OCI-LY1 (cell line): ENCODE measurements around the gene CACUL1.

ENCODE experiments used
- EZH2 ChIP-seq: fragments of 200-600 bp; sonication (generic), shearing (Covaris generic); IDR thresholded peaks from 2 replicates; pipeline ENCODE4 v1.8.0; 2017; ENCODE audit warnings: borderline replicate concordance, mixed run types, mild to moderate bottlenecking, antibody characterized with exemption, low read length, moderate library complexity, mixed read lengths
- TF ChIP-seq, protein P1 (sequence below): fragments of 200-600 bp; sonication (generic), shearing (Covaris generic); IDR thresholded peaks from 2 replicates; pipeline ENCODE4 v1.5.1; 2017; ENCODE audit warnings: mild to moderate bottlenecking, antibody characterized with exemption, low read length, moderate library complexity, mixed read lengths

DNA sequence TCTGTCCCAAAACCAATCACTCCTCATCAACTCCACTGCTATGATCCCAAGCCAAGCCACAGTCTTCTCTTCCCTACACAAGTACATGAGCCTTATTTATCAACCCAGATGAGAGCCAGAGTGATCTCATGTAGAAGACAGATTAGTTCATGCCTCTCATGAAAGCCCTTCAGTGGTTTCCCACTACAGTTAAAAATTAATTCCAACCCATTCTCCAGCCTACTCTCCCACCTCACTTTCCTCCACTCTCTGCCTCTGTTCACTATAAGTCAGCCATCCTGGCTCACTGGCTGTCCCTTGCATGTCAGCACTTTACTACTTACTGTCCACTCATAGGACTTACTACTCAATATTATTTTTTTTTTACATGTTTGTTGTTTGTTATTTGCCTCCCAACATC, 67.3 kb downstream of the CACUL1 start:
- no peak for TF ChIP-seq EZH2
- TF ChIP-seq, protein P1, sequence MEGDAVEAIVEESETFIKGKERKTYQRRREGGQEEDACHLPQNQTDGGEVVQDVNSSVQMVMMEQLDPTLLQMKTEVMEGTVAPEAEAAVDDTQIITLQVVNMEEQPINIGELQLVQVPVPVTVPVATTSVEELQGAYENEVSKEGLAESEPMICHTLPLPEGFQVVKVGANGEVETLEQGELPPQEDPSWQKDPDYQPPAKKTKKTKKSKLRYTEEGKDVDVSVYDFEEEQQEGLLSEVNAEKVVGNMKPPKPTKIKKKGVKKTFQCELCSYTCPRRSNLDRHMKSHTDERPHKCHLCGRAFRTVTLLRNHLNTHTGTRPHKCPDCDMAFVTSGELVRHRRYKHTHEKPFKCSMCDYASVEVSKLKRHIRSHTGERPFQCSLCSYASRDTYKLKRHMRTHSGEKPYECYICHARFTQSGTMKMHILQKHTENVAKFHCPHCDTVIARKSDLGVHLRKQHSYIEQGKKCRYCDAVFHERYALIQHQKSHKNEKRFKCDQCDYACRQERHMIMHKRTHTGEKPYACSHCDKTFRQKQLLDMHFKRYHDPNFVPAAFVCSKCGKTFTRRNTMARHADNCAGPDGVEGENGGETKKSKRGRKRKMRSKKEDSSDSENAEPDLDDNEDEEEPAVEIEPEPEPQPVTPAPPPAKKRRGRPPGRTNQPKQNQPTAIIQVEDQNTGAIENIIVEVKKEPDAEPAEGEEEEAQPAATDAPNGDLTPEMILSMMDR, result no peak
